ENCODE data around the gene NHLRC2.
"Not testable (repeated sequence)": the region's sequence is repeated elsewhere in the genome, so short reads cannot be mapped to it uniquely, and the experiment has no call there.

NHLRC2 gene

GRCh38 chr10:113928830-113929229, 74.4 kb downstream of the NHLRC2 start:
- in situ Hi-C loops (cut with MboI; ENCODE audit: low pct_unique_long_range_greater_than_20kb, low sequenced_read_pairs): no loop called here
- DNase-seq: no peak

- DNase-seq: no peak
- in situ Hi-C loops (cut with MboI; ENCODE audit: low pct_unique_long_range_greater_than_20kb, low sequenced_read_pairs): no loop called here
Measured at GRCh38 chr10:113929522-113929921, 75.1 kb downstream of the NHLRC2 start.

- in situ Hi-C loops (cut with MboI; ENCODE audit: low pct_unique_long_range_greater_than_20kb, low sequenced_read_pairs): no loop called here
Measured at GRCh38 chr10:113930482-113931057, 76.1 kb downstream of the NHLRC2 start.

GRCh38 chr10:113932854-113933253, 78.4 kb downstream of the NHLRC2 start:
- DNase-seq: no peak
- in situ Hi-C loops (cut with MboI; ENCODE audit: low pct_unique_long_range_greater_than_20kb, low sequenced_read_pairs): no loop called here

More at GRCh38 chr10:113930482-113931057, 76.1 kb downstream of the NHLRC2 start:
- DNase-seq: no peak

GRCh38 chr10:113933894-113934532, 79.6 kb downstream of the NHLRC2 start:
- no peak for DNase-seq
- in situ Hi-C loops (cut with MboI; ENCODE audit: low pct_unique_long_range_greater_than_20kb, low sequenced_read_pairs): no loop called here

GRCh38 chr10:113937258-113937657, 82.8 kb downstream of the NHLRC2 start:
- in situ Hi-C loops (cut with MboI; ENCODE audit: low pct_unique_long_range_greater_than_20kb, low sequenced_read_pairs): no loop called here
- no peak for DNase-seq

GRCh38 chr10:113937756-113938155, 83.3 kb downstream of the NHLRC2 start:
- in situ Hi-C loops (cut with MboI; ENCODE audit: low pct_unique_long_range_greater_than_20kb, low sequenced_read_pairs): no loop called here
- no peak for DNase-seq

GRCh38 chr10:113939212-113939860, 84.9 kb downstream of the NHLRC2 start:
- in situ Hi-C loops (cut with MboI; ENCODE audit: low pct_unique_long_range_greater_than_20kb, low sequenced_read_pairs): no loop called here
- DNase-seq: no peak

GRCh38 chr10:113941140-113941539, 86.7 kb downstream of the NHLRC2 start:
- DNase-seq: no peak
- in situ Hi-C loops (cut with MboI; ENCODE audit: low pct_unique_long_range_greater_than_20kb, low sequenced_read_pairs): no loop called here

- in situ Hi-C loops (cut with MboI; ENCODE audit: low pct_unique_long_range_greater_than_20kb, low sequenced_read_pairs); DNase-seq: not testable (repeated sequence)
Measured at GRCh38 chr10:113943196-113943595, 88.7 kb downstream of the NHLRC2 start.

GRCh38 chr10:113945075-113945686, 90.7 kb downstream of the NHLRC2 start:
- in situ Hi-C loops (cut with MboI; ENCODE audit: low pct_unique_long_range_greater_than_20kb, low sequenced_read_pairs): no loop called here
- DNase-seq: no peak

GRCh38 chr10:113945687-113946085, 91.2 kb downstream of the NHLRC2 start:
- in situ Hi-C loops (cut with MboI; ENCODE audit: low pct_unique_long_range_greater_than_20kb, low sequenced_read_pairs): no loop called here
- DNase-seq: no peak

- in situ Hi-C loops (cut with MboI; ENCODE audit: low pct_unique_long_range_greater_than_20kb, low sequenced_read_pairs): no loop called here
- DNase-seq: no peak
Measured at GRCh38 chr10:113947184-113948041, 93.0 kb downstream of the NHLRC2 start.

GRCh38 chr10:113948048-113948447, 93.6 kb downstream of the NHLRC2 start:
- in situ Hi-C loops (cut with MboI; ENCODE audit: low pct_unique_long_range_greater_than_20kb, low sequenced_read_pairs): no loop called here
- no peak for DNase-seq

GRCh38 chr10:113950268-113950667, 95.8 kb downstream of the NHLRC2 start:
- in situ Hi-C loops (cut with MboI; ENCODE audit: low pct_unique_long_range_greater_than_20kb, low sequenced_read_pairs): no loop called here
- DNase-seq: no peak

GRCh38 chr10:113953505-113954272, 99.2 kb downstream of the NHLRC2 start:
- peak; percentile 66 for DNase-seq

GRCh38 chr10:113954409-113954808, 99.9 kb downstream of the NHLRC2 start:
- DNase-seq: no peak
- in situ Hi-C loops (cut with MboI; ENCODE audit: low pct_unique_long_range_greater_than_20kb, low sequenced_read_pairs): no loop called here

More at GRCh38 chr10:113953505-113954272, 99.2 kb downstream of the NHLRC2 start:
- in situ Hi-C loops (cut with MboI; ENCODE audit: low pct_unique_long_range_greater_than_20kb, low sequenced_read_pairs): no loop called here

- in situ Hi-C loops (cut with MboI; ENCODE audit: low pct_unique_long_range_greater_than_20kb, low sequenced_read_pairs): no loop called here
- DNase-seq: no peak
Measured at GRCh38 chr10:113957013-113957412, 102.6 kb downstream of the NHLRC2 start.
